Measurements from ENCODE around the gene ARID1B. TPM values are rescaled to one million over a fixed set of nuclear protein-coding genes. Genes with fewer than 3 reads are reported as not detected.

The ARID1B gene
- total and polyA plus RNA-seq, 2 of the 13 experiments (the other 11 are each of a cell fraction or from before 2014, with no cell fraction given) = 20.1 to 32.6 TPM

GRCh38 chr6:156885562-156885961 lies 108.4 kb downstream of the ARID1B start:
- ChIA-PET CTCF (ENCODE audit: low intra/inter-chr PET ratio, low total read pairs) (no interaction called here), POLR2A (no interaction called here)
- Histone ChIP-seq H3K36me3 (replicated peaks in 1 of 2; ENCODE audit: control insufficient read depth in 1 of 2, insufficient read depth in 2 of 2, low read length in 2 of 2) (no peaks in the 10 kb centered on the region; a peak in 1 of 5 replicates), H3K27ac (ENCODE audit: extremely low read length, insufficient read depth, low read length) (no peak overlapping the region), H3K4me2 (ENCODE audit: low read depth, low read length) (no peak overlapping the region), H3K4me3 (replicated peaks in 1 of 3; ENCODE audit: insufficient read depth in 1 of 3, low read depth in 2 of 3, low read length in 3 of 3) (no peak overlapping the region), H3K79me2 (ENCODE audit: insufficient read depth, low read length) (peaks cover 54% of the 10 kb centered on the region), H2AFZ (ENCODE audit: low read length) (no peak overlapping the region), H3K4me1 (ENCODE audit: insufficient read depth, low read length) (no peaks in the 10 kb centered on the region), H3K9me3 (ENCODE audit: low read length) (no peaks in the 10 kb centered on the region), H3K9ac (ENCODE audit: insufficient read depth, low read depth, low read length) (no peak overlapping the region), H3K27me3 (ENCODE audit: control insufficient read depth in 1 of 2, insufficient read depth in 2 of 2, low read length in 2 of 2) (no peaks in the 10 kb centered on the region), H4K20me1 (ENCODE audit: insufficient read depth, low read length) (peaks cover 11% of the 10 kb centered on the region; the same call in 1 of the 2 replicates)
- FAIRE-seq (peak; percentile 15), ATAC-seq (no peak), DNase-seq (ENCODE audit: low spot score) (no peak)
- no TSS peak for BruUV-seq (replicated peaks)
- WGBS (ENCODE audit: low lambda C conversion rate) = 94% methylated on average over 2 of the region's 2 CpGs
- in situ Hi-C loops (cut with HindIII; ENCODE audit: extremely low pct_ligation_motif_present, low pct_unique_long_range_greater_than_20kb) (loop anchor here (25.0 kb wide), 1 partner anchor 323 kb away; no protein-coding TSS in a partner anchor), intact Hi-C loops (cut with micrococcal nuclease; ENCODE audit: unreplicated experiment) (no loop called here)
- no peak for TF ChIP-seq CENPBD1 (CRISPR knock-in tag; IDR thresholded peaks at IDR 0.05; ENCODE audit: borderline replicate concordance, low read depth)
- no peak for TF ChIP-seq XRCC5 (optimal IDR thresholded peaks at IDR 0.05; ENCODE audit: low read length)
- TF ChIP-seq ZNF883 (CRISPR knock-in tag; IDR thresholded peaks at IDR 0.05; ENCODE audit: not compliant biosample characterization) = no peak
- no peak for TF ChIP-seq KAT8 (CRISPR knock-in tag; IDR thresholded peaks at IDR 0.05)
- TF ChIP-seq ZFP41 (CRISPR knock-in tag; IDR thresholded peaks at IDR 0.05; ENCODE audit: borderline replicate concordance) = no peak

- Histone ChIP-seq H4K20me1 (ENCODE audit: insufficient read depth, low read length) (peaks cover 11% of the 10 kb centered on the region; the same call in 1 of the 2 replicates), H3K4me3 (replicated peaks in 1 of 3; ENCODE audit: insufficient read depth in 1 of 3, low read depth in 2 of 3, low read length in 3 of 3) (no peak overlapping the region), H3K4me1 (ENCODE audit: insufficient read depth, low read length) (no peaks in the 10 kb centered on the region), H3K9ac (ENCODE audit: insufficient read depth, low read depth, low read length) (no peak overlapping the region), H3K9me3 (ENCODE audit: low read length) (no peaks in the 10 kb centered on the region), H3K27ac (ENCODE audit: extremely low read length, insufficient read depth, low read length) (no peak overlapping the region), H2AFZ (ENCODE audit: low read length) (no peak overlapping the region), H3K79me2 (ENCODE audit: insufficient read depth, low read length) (peaks cover 51% of the 10 kb centered on the region), H3K27me3 (ENCODE audit: control insufficient read depth in 1 of 2, insufficient read depth in 2 of 2, low read length in 2 of 2) (no peaks in the 10 kb centered on the region), H3K4me2 (ENCODE audit: low read depth, low read length) (no peak overlapping the region), H3K36me3 (replicated peaks in 1 of 2; ENCODE audit: control insufficient read depth in 1 of 2, insufficient read depth in 2 of 2, low read length in 2 of 2) (no peaks in the 10 kb centered on the region; a peak in 1 of 5 replicates)
- no peak for DNase-seq (ENCODE audit: low spot score)
- no peak for ATAC-seq
- no peak for TF ChIP-seq PHF8 (CRISPR knock-in tag; IDR thresholded peaks at IDR 0.05)
- no peak for TF ChIP-seq ZNF761 (CRISPR knock-in tag; conservative IDR thresholded peaks at IDR 0.05)
- TF ChIP-seq ZNF496 (CRISPR knock-in tag; IDR thresholded peaks at IDR 0.05; ENCODE audit: insufficient replicate concordance) = no peak
- no peak for TF ChIP-seq KLF12 (CRISPR knock-in tag; IDR thresholded peaks at IDR 0.05; ENCODE audit: borderline replicate concordance)
- no peak for TF ChIP-seq HOMEZ (CRISPR knock-in tag; IDR thresholded peaks at IDR 0.05; ENCODE audit: low read depth)
- no peak for TF ChIP-seq ZNF768 (CRISPR knock-in tag; IDR thresholded peaks at IDR 0.05)
- no peak for TF ChIP-seq HNRNPLL (IDR thresholded peaks at IDR 0.05; ENCODE audit: low read depth, low read length, poor library complexity, severe bottlenecking)
- no peak for TF ChIP-seq ZNF292 (CRISPR knock-in tag; IDR thresholded peaks at IDR 0.05; ENCODE audit: borderline replicate concordance, low read depth)
- TF ChIP-seq PHF20 (CRISPR knock-in tag; IDR thresholded peaks at IDR 0.05) = no peak
- no peak for TF ChIP-seq HMG20A (CRISPR knock-in tag; IDR thresholded peaks at IDR 0.05; ENCODE audit: borderline replicate concordance)
- TF ChIP-seq NR0B2 (CRISPR knock-in tag; IDR thresholded peaks at IDR 0.05) = no peak
- intact Hi-C loops (cut with micrococcal nuclease; ENCODE audit: unreplicated experiment) = no loop called here
- POLR2A ChIA-PET = no interaction called here
- no peak for FAIRE-seq
- BruUV-seq (replicated peaks) = no TSS peak
- in situ Hi-C loops (cut with HindIII; ENCODE audit: extremely low pct_ligation_motif_present, low pct_unique_long_range_greater_than_20kb) = loop anchor here (25.0 kb wide), 1 partner anchor 324 kb away; no protein-coding TSS in a partner anchor
- WGBS (ENCODE audit: low lambda C conversion rate) = 98% methylated on average over 8 of the region's 8 CpGs
- CTCF ChIA-PET (ENCODE audit: low intra/inter-chr PET ratio, low total read pairs) = no interaction called here
Observed at GRCh38 chr6:156886409-156886808, 109.2 kb downstream of the ARID1B start.
